D721Med (cell line): ENCODE data around the gene ABHD1.
"Not testable (repeated sequence)": the region's sequence is repeated elsewhere in the genome, so short reads cannot be mapped to it uniquely, and the experiment has no call there.

ENCODE experiments used
- DNase-seq: peaks from one replicate; pipeline ENCODE4 v3.0.0; 2011; ENCODE audit warnings: low spot score; ENCODE audit not compliant: insufficient read length
- FAIRE-seq: peaks from 2 replicates; lab custom pipeline; 2011; peaks lifted over from hg19 to GRCh38; lab: Jason Lieb, UNC
- TF ChIP-seq, protein P1 (sequence below): IDR thresholded peaks from 2 replicates; pipeline ENCODE4 v1.5.1; 2012; ENCODE audit warnings: mild to moderate bottlenecking, control low read depth; ENCODE audit not compliant: insufficient read depth; ENCODE audit errors: missing control alignments

ABHD1 gene

DNA sequence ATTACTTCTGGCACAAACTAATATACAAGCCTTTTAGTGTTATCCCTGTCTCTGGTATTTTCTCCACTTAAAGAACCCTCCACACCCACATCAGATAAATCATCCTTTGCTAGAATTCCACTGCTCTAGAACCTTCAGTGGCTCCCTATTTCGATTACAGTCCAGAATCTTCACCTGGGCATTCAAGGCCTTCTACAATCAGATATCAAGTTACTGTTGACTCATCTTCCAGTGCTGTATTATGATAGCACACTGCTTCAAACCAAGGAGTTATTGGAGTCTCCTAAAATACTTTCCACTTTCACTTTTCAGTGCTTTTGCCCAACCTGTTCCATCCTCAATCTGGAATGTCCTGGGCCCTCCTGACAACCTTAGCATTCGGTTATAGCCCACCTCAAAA is 8.1 kb upstream of the ABHD1 start:
- no peak for DNase-seq
- TF ChIP-seq, protein P1, sequence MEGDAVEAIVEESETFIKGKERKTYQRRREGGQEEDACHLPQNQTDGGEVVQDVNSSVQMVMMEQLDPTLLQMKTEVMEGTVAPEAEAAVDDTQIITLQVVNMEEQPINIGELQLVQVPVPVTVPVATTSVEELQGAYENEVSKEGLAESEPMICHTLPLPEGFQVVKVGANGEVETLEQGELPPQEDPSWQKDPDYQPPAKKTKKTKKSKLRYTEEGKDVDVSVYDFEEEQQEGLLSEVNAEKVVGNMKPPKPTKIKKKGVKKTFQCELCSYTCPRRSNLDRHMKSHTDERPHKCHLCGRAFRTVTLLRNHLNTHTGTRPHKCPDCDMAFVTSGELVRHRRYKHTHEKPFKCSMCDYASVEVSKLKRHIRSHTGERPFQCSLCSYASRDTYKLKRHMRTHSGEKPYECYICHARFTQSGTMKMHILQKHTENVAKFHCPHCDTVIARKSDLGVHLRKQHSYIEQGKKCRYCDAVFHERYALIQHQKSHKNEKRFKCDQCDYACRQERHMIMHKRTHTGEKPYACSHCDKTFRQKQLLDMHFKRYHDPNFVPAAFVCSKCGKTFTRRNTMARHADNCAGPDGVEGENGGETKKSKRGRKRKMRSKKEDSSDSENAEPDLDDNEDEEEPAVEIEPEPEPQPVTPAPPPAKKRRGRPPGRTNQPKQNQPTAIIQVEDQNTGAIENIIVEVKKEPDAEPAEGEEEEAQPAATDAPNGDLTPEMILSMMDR: no peak
- no peak for FAIRE-seq

DNA sequence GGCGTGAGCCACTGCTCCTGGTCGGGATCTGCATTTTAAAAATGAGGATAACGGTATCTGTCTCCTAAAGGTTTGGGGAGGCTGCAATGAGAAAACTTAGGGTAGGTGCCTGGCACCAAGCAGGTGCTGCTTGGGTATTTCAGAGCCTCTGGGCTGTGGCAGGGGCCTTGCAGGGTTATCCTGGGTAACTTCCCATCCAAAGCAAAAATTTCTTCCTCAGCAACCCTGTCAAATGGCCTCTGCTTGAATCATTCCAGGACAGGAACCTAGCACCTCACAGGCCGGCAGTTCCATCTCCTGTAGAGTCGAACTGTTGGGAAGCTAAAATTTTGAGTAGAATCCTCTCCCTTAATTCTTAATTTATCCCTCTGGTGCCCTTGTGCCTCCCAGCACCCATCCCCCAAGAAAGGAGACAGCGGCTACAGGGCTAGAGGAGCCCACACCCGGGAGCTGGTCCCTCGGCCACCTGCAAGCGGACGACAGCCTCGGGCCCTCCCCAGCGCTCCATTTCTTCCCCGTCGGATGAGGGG is 5.6 kb upstream of the ABHD1 start:
- no peak for DNase-seq

DNA sequence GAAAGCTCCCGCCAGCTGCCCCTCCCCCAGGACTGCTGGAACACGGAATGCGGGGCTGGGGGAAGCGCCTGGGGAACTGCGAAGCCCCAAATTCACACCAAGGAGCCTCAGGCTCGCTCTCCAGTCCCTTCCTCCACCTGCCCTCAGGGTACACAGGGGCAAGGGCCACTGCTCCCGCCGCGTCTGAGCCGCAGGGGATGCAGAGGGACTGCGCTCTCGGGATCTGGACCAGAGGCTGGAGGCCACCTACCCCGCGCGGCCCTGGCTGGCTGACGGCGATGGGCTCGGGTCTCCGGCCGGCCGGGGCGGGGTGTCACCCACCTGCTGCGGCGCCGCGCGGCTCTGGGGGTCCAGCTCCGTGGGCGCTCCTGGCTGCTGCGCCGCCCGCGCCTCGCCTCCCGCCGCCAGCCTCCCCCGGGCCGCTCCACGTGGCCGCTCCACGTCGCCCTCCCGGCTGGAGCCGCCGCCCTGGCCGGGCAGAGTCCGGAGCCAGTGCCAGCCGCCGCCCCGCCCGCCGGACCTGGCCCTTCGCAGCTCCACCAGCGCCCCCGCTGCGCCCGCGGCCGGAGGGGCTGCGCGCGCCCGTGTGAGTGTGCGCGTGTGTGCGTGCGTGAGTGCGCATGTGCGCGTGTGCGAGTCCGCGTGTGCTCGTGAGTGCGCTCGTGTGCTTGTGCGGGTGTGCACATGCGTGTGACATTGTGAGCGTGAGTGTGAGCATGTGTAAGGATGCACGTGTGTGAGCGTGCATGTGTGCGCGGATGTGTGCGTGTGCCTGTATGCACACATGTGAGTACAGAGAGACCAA is 4.9 kb upstream of the ABHD1 start, which contains the start of gene CGREF1:
CGREF1 (minus strand) TSS at position 604 of the 805 bp plus-strand sequence. CDS start 14,762 bp downstream, outside the sequence.
- FAIRE-seq: no peak
- TF ChIP-seq, protein P1: no peak

More for the DNA sequence above, 5.6 kb upstream of the ABHD1 start:
- TF ChIP-seq, protein P1: no peak
- no peak for FAIRE-seq

GRCh38 chr2:27119330-27119670 is 4.3 kb upstream of the ABHD1 start:
- not testable (repeated sequence) for FAIRE-seq, DNase-seq

More for the DNA sequence above, 4.9 kb upstream of the ABHD1 start, which contains the start of gene CGREF1:
- DNase-seq: no peak

DNA sequence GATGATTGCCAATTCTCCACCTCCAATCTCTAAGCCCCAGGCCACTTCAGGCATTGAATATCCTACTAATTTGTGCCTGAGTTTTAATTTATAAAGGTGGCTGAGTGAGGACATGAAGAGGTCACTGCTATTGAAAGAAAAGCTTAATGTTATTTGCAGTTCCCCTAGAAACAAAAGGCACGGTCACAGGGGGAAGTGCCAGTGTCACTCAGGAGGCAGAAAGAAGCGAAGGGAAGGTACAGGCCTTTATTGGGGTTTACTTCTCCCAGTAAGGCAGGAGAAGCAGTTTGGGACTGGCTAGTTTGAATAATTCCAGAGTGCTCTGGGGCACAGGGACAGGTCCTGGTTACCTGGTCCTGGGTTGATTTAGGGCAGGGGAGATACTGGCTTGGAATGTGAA is 1.7 kb upstream of the ABHD1 start:
- TF ChIP-seq, protein P1: no peak
- no peak for FAIRE-seq
- no peak for DNase-seq

DNA sequence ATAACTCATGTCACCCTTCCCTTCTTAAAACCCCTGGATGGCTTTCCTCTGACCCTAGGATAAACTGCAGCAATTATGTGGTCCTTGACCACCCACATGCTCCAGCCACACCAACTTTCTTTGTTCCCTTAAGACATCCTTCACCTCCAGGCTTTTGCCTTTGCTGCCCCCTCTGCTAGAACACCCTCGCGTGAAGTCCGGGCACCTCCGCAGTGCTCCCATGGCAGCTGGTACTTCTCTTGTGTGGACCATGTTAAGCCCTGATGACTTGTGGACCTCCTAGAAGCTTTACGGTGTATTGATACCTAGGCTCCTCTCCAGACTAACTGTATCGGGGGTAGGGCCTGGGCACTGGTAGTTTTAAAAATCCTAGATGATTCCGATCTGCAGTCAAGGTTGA is 824 bp upstream of the ABHD1 start:
- no peak for DNase-seq
- no peak for FAIRE-seq
- TF ChIP-seq, protein P1: no peak

GRCh38 chr2:27125104-27125503 is 1.5 kb downstream of the ABHD1 start:
- TF ChIP-seq, protein P1: no peak
- no peak for DNase-seq
- no peak for FAIRE-seq
